H1 (cell line): ENCODE measurements around the gene CCDC192.

Source experiments
- CBX5 ChIP-seq: fragments of 300-800, 300-1000 bp; sonication (generic); IDR thresholded peaks from 2 replicates; pipeline ENCODE4 v1.7.1; 2016; ENCODE audit warnings: antibody characterized with exemption, low read length, low read depth
- CHD2 ChIP-seq: IDR thresholded peaks from 2 replicates; pipeline ENCODE4 v1.6.1; 2012; ENCODE audit warnings: low read length, improper control_type of control experiment
- CTCF ChIP-seq, 3 experiments: IDR thresholded peaks; 1 replicate in 2 of 3; 2 replicates in 1 of 3; pipeline versions ENCODE4 v1.5.1 to v1.6.1; 2011; ENCODE audit warnings: low read length in 3 of 3, mild to moderate bottlenecking in 3 of 3, inconsistent platforms in 2 of 3, low read depth in 1 of 3, moderate library complexity in 1 of 3; ENCODE audit not compliant: insufficient read depth in 1 of 3; ENCODE audit errors: control extremely low read depth in 1 of 3
- E2F6 ChIP-seq: IDR thresholded peaks from 2 replicates; pipeline ENCODE4 v1.6.1; 2012; ENCODE audit warnings: inconsistent platforms
- EZH2 ChIP-seq: fragments of 200-600 bp; sonication (generic); IDR thresholded peaks from 2 replicates; pipeline ENCODE4 v1.7.1; 2012; ENCODE audit warnings: low read depth, mild to moderate bottlenecking, moderate library complexity, low read length, inconsistent platforms; ENCODE audit not compliant: severe bottlenecking
- KDM4A ChIP-seq: IDR thresholded peaks from one replicate; pipeline ENCODE4 v1.7.1; 2012; ENCODE audit warnings: low read depth, mild to moderate bottlenecking, moderate library complexity, low read length, inconsistent platforms; ENCODE audit not compliant: severe bottlenecking
- SRF ChIP-seq: IDR thresholded peaks from 2 replicates; pipeline ENCODE4 v1.6.1; 2011; ENCODE audit warnings: mild to moderate bottlenecking, low read depth, low read length, moderate library complexity
- ZNF274 ChIP-seq: IDR thresholded peaks from 2 replicates; pipeline ENCODE4 v1.7.0; 2012; ENCODE audit warnings: low read length, borderline replicate concordance; ENCODE audit errors: extremely low read depth

DNA sequence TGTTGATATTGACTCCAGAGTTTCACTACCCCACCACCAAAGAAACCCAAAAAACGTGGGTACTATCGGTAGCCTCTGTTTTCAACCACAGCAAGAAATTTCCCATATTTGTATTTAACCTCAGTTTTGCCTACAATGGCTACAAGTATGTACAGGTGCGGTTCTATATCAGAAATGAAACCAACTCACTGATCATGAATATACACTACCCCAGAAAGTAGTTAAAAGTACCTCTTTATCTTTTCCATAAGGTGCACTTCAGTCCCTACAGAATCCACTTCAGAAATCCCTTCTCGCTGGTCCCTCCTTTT lies 239.8 kb downstream of the CCDC192 start:
- TF ChIP-seq CTCF (IDR thresholded peaks at IDR 0.05; ENCODE audit: control extremely low read depth in 1 of 3, insufficient read depth in 1 of 3, low read depth in 1 of 3, low read length in 3 of 3): no peak
- no peak for TF ChIP-seq EZH2
- TF ChIP-seq CBX5: no peak
- no peak for TF ChIP-seq KDM4A
- TF ChIP-seq SRF: no peak
- no peak for TF ChIP-seq CHD2
- no peak for TF ChIP-seq E2F6
- TF ChIP-seq ZNF274: no peak
